ENCODE measurements around the gene PRR14. TPM values are rescaled to one million over a fixed set of nuclear protein-coding genes. Genes with fewer than 3 reads are reported as not detected.

The PRR14 gene
- total RNA-seq, 1 experiment from 2014 or later, result 77.6 TPM

GRCh38 chr16:30647274-30647571, 3.5 kb upstream of the PRR14 start:
- Histone ChIP-seq H3K4me1 (ENCODE audit: control insufficient read depth, insufficient read depth, low read length) (peaks cover 3% of the 10 kb centered on the region; the same call in 1 of the 2 replicates), H3K4me3 (ENCODE audit: low read depth in 2 of 2, low read length in 2 of 2) (no peak overlapping the region), H3K27me3 (ENCODE audit: control insufficient read depth, insufficient read depth, low read length) (no peaks in the 10 kb centered on the region), H3K9me3 (ENCODE audit: control insufficient read depth, insufficient read depth, low read depth, low read length) (no peaks in the 10 kb centered on the region), H3K36me3 (ENCODE audit: control insufficient read depth, insufficient read depth, low read length) (no peaks in the 10 kb centered on the region), H3K27ac (ENCODE audit: low read length) (no peak overlapping the region)
- ChIA-PET CTCF (no interaction called here), POLR2A (interaction anchor here (0.9 kb wide), 1 partner anchor 38 kb away, joined by 5 read pairs; no protein-coding TSS in a partner anchor)
- DNase-seq (ENCODE audit: low read depth, low spot score) (no peak), ATAC-seq (no peak)
- TF ChIP-seq CTCF (IDR thresholded peaks at IDR 0.05) (no peak), TCF7L2 (IDR thresholded peaks at IDR 0.05; ENCODE audit: low read depth, low read length) (no peak), REST (IDR thresholded peaks at IDR 0.05; ENCODE audit: insufficient read depth in 1 of 2, low read depth in 2 of 2, low read length in 1 of 2) (no peak), SIN3A (IDR thresholded peaks at IDR 0.05; ENCODE audit: borderline replicate concordance, insufficient read depth, low read depth, low read length) (no peak), POLR2AphosphoS5 (IDR thresholded peaks at IDR 0.05; ENCODE audit: low read depth, low read length) (no peak)
- in situ Hi-C loops (cut with HindIII; ENCODE audit: low pct_unique_long_range_greater_than_20kb, low sequenced_read_pairs), result no loop called here
- intact Hi-C loops (cut with micrococcal nuclease; ENCODE audit: unreplicated experiment), result no loop called here
- no TSS peak for BruUV-seq (replicated peaks)

GRCh38 chr16:30649725-30650368, 913 bp upstream of the PRR14 start:
- BruUV-seq (replicated peaks), result no TSS peak
- DNase-seq (ENCODE audit: low read depth, low spot score), result no peak
- CTCF ChIA-PET, result interaction anchor here (0.7 kb wide), 1 partner anchor 89 kb away, joined by 6 read pairs; no protein-coding TSS in a partner anchor
- Histone ChIP-seq H3K27me3 (ENCODE audit: control insufficient read depth, insufficient read depth, low read length) (no peaks in the 10 kb centered on the region), H3K4me3 (ENCODE audit: low read depth in 2 of 2, low read length in 2 of 2) (peak overlapping the region; percentile 51 to 100), H3K9me3 (ENCODE audit: control insufficient read depth, insufficient read depth, low read depth, low read length) (no peaks in the 10 kb centered on the region), H3K27ac (ENCODE audit: low read length) (peak overlapping the region; percentile 91), H3K36me3 (ENCODE audit: control insufficient read depth, insufficient read depth, low read length) (no peaks in the 10 kb centered on the region), H3K4me1 (ENCODE audit: control insufficient read depth, insufficient read depth, low read length) (peaks cover 7% of the 10 kb centered on the region; the same call in 1 of the 2 replicates)
- no peak for ATAC-seq
- POLR2A ChIA-PET, result interaction anchor here (0.6 kb wide), 2 partner anchors 170 to 1816 kb away, joined by 5 read pairs; no protein-coding TSS in a partner anchor
- in situ Hi-C loops (cut with HindIII; ENCODE audit: low pct_unique_long_range_greater_than_20kb, low sequenced_read_pairs) (no loop called here), intact Hi-C loops (cut with micrococcal nuclease; ENCODE audit: unreplicated experiment) (no loop called here)
- no peak for TF ChIP-seq POLR2AphosphoS5 (IDR thresholded peaks at IDR 0.05; ENCODE audit: low read depth, low read length)
- no peak for TF ChIP-seq CTCF (IDR thresholded peaks at IDR 0.05)

All from Panc1 (cell line).